AG09319 (cell line): ENCODE results near the gene CCR7.

Source experiments
- DNase-seq: peaks from one replicate; pipeline ENCODE4 v3.0.0-alpha.2; 2010; ENCODE audit warnings: low read depth; ENCODE audit errors: extremely low read depth
- TF ChIP-seq, protein P1 (sequence below): IDR thresholded peaks from 2 replicates; pipeline ENCODE4 v1.5.1; 2011; ENCODE audit warnings: low read depth, mild to moderate bottlenecking, inconsistent platforms, low read length, moderate library complexity

Gene CCR7

GRCh38 chr17:40608061-40608581, 42.8 kb upstream of the CCR7 start:
- TF ChIP-seq, protein P1, sequence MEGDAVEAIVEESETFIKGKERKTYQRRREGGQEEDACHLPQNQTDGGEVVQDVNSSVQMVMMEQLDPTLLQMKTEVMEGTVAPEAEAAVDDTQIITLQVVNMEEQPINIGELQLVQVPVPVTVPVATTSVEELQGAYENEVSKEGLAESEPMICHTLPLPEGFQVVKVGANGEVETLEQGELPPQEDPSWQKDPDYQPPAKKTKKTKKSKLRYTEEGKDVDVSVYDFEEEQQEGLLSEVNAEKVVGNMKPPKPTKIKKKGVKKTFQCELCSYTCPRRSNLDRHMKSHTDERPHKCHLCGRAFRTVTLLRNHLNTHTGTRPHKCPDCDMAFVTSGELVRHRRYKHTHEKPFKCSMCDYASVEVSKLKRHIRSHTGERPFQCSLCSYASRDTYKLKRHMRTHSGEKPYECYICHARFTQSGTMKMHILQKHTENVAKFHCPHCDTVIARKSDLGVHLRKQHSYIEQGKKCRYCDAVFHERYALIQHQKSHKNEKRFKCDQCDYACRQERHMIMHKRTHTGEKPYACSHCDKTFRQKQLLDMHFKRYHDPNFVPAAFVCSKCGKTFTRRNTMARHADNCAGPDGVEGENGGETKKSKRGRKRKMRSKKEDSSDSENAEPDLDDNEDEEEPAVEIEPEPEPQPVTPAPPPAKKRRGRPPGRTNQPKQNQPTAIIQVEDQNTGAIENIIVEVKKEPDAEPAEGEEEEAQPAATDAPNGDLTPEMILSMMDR, result no peak
- no peak for DNase-seq

DNA sequence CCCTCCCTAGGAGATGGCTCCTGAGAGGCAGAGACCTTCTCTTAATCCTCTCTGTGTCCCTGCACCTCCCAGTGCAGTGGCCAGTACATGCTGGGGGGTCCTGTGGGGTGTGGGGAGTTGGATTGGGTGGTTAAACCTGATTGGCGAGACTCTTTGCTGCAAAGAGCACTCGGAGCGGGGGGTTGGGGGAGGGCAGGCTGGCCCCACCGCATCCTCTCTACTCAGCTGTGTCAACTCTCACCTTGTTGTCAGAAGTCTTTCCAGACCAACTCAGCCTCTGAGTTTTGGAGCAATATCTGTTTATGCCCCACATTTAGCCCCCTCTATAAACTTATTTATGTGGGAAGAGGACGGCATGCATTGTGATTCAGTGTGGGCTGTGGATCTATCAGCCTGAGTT, 42.4 kb upstream of the CCR7 start:
- TF ChIP-seq, protein P1, result no peak
- no peak for DNase-seq

DNA sequence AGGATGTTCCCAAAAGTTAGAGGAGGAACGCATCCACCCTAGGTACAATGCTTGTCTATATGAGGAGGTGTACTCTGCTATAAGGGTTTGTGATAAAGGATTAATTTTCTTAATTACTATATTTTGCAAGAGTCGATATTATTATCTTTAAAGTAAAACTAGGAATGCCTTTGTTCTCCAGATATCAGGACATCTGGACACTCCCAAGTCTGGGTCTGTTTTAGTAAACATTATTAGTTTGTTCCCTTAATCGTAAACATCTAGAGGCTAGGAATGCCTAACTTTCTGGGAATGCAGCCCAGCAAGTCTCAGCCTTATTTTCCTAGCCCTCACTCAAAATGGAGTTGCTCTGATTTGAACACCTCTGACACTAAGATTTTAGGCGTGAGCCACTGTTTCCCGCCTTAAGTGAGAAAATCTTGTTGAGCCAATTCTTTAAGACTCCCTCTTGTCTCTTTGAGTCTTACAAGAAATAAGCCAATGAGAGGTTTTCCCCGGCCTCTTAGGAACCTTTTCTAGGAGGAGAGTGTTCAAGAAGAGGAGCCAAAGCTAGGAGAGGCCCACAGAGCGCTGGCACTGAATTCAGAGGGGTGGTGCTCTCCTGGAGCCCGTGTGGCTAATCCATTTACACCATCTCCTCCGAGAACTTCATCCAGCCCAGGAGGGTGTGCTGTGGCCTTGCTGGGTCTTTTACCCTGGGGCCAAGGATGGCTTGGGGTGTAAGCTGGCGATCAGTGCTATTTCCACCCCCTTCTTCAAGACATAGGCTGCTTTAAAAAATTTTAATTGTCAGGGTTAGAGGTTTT, 41.5 kb upstream of the CCR7 start:
- DNase-seq, result no peak
- TF ChIP-seq, protein P1, result no peak

GRCh38 chr17:40605306-40605705, 40.0 kb upstream of the CCR7 start:
- TF ChIP-seq, protein P1, result no peak

GRCh38 chr17:40604327-40605080, 39.2 kb upstream of the CCR7 start:
- TF ChIP-seq, protein P1, result no peak
- no peak for DNase-seq

More at GRCh38 chr17:40605306-40605705, 40.0 kb upstream of the CCR7 start:
- DNase-seq, result no peak

DNA sequence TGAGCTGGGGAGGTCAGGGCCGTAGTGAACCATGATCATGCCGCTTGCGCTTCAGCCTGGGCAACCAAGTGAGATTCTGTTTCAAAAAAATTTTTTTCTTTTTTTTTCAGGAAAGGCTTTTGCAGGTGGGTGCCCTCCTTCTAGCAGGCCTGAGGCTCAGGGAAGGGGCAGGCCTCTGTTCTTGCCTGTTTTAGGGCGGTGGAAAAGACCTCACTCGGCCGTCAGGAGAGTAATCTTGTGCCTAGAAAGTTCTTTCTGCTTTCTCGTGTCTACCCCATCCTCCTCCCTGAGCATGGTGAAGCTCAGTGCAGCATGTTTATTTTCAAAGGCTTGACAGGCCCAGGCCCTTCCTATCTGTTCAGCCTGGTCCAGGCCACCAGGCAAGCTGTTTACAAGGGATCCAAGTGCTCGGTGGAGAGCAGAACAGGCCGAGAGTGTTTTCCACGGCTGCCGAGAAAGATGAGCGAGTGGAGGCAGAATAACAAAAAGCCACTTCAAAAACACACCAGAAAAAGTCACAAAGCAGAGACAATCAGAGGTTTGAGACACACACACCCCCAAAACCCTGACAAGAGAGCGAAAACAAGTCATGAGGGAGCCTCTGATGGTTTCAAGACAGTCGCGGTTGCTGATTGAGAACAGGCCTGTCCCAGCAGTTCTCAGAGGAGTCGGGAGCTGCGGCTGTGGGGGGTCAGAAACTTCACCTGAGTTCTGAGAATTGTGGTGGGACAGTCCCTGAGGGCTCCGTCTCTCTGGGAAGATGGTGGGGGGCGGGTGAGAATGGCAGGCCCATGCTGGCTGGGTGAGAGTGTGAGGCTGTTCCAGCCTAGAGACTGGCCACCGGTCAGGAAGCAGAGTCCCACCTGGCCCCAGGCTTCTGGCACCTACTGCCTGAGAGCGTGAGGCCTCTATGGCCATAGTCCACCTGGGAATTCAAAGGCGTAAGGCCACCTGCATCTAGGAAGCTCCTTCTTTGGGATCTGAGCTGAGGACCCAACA, 37.5 kb upstream of the CCR7 start:
- TF ChIP-seq, protein P1, result no peak
- no peak for DNase-seq
